ENCODE data around the gene UBE2D4. TPM values are rescaled to one million over a fixed set of nuclear protein-coding genes. Genes with fewer than 3 reads are reported as not detected.

Gene UBE2D4
- total and polyA plus RNA-seq, 9 of the 15 experiments (the other 6 are each of a cell fraction or from before 2014, with no cell fraction given): 3.3 to 16.2 (median 7.5) TPM

GRCh38 chr7:43906331-43907010, 19.8 kb upstream of the UBE2D4 start, which contains the start of gene URGCP (continued):
- TF ChIP-seq TAF1 (IDR thresholded peaks at IDR 0.05; ENCODE audit: control insufficient read depth, extremely low read depth, insufficient read depth, low read length, severe bottlenecking) (peak; percentile 68), POLR2G (IDR thresholded peaks at IDR 0.05; ENCODE audit: low read depth, low read length) (peak; percentile 91), SIN3B (IDR thresholded peaks at IDR 0.05; ENCODE audit: low read depth) (peak; percentile 41), ESRRB (CRISPR knock-in tag; IDR thresholded peaks at IDR 0.05; ENCODE audit: borderline replicate concordance) (no peak), PHB (CRISPR knock-in tag; IDR thresholded peaks at IDR 0.05) (no peak), ELF4 (CRISPR knock-in tag; IDR thresholded peaks at IDR 0.05) (no peak), CHCHD3 (CRISPR knock-in tag; IDR thresholded peaks at IDR 0.05) (no peak), VEZF1 (CRISPR knock-in tag; IDR thresholded peaks at IDR 0.05) (peak; percentile 84), ZNF655 (CRISPR knock-in tag; IDR thresholded peaks at IDR 0.05) (0 out of 2 replicates have a peak, but pooled peaks have one; percentile 24), ZEB2 (IDR thresholded peaks at IDR 0.05) (no peak), MXD1 (CRISPR knock-in tag; IDR thresholded peaks at IDR 0.05; ENCODE audit: borderline replicate concordance, poor library complexity, severe bottlenecking) (no peak), HCFC1 (IDR thresholded peaks at IDR 0.05; ENCODE audit: low read depth, low read length) (0 out of 2 replicates have a peak, but pooled peaks have one; percentile 11), EP400 (IDR thresholded peaks at IDR 0.05) (no peak), PATZ1 (CRISPR knock-in tag; IDR thresholded peaks at IDR 0.05; ENCODE audit: borderline replicate concordance) (no peak), L3MBTL2 (IDR thresholded peaks at IDR 0.05) (peak; percentile 40; the same call in 1 of the 2 replicates), SMAD3 (CRISPR knock-in tag; conservative IDR thresholded peaks at IDR 0.05) (no peak), HMGN3 (IDR thresholded peaks at IDR 0.05; ENCODE audit: borderline replicate concordance, extremely low read depth, insufficient read length, low read depth, low read length) (peak; percentile 21), ZNF592 (IDR thresholded peaks at IDR 0.05) (peak; percentile 48; the same call in 1 of the 2 replicates)
